DMS53 (cell line): ENCODE results near the gene YES1.
A peak's percentile ranks its signal among the peaks of the same experiment; 100 is the strongest.
"Not testable (repeated sequence)": the region's sequence is repeated elsewhere in the genome, so short reads cannot be mapped to it uniquely, and the experiment has no call there.

ENCODE experiments used
- DNase-seq: peaks from one replicate; lab custom pipeline; 2025; lab: John Stamatoyannopoulos, UW

The YES1 gene

GRCh38 chr18:820591-821165, 8.6 kb upstream of the YES1 start:
- DNase-seq: no peak

- no peak for DNase-seq
These were observed 4.8 kb upstream of the YES1 start for GRCh38 chr18:816869-817268.

- DNase-seq: no peak
These were observed 4.1 kb upstream of the YES1 start for GRCh38 chr18:816088-816653.

GRCh38 chr18:815353-815752, 3.3 kb upstream of the YES1 start:
- no peak for DNase-seq

GRCh38 chr18:814300-815084, 2.5 kb upstream of the YES1 start:
- DNase-seq: no peak

- DNase-seq: no peak
These were observed 1.4 kb upstream of the YES1 start for GRCh38 chr18:813172-814071.

- peak; percentile 97 for DNase-seq
These were observed 532 bp upstream of the YES1 start for GRCh38 chr18:812376-813171.

- DNase-seq: peak; percentile 75
These were observed 705 bp downstream of the YES1 start for GRCh38 chr18:811182-811891.

- DNase-seq: no peak
These were observed 1.9 kb downstream of the YES1 start for GRCh38 chr18:809985-810642.

GRCh38 chr18:809228-809627, 2.8 kb downstream of the YES1 start:
- DNase-seq: not testable (repeated sequence)

GRCh38 chr18:808502-808901, 3.5 kb downstream of the YES1 start:
- DNase-seq: no peak

GRCh38 chr18:808086-808485, 4.0 kb downstream of the YES1 start:
- DNase-seq: no peak

- no peak for DNase-seq
These were observed 6.3 kb downstream of the YES1 start for GRCh38 chr18:805755-806110.

- no peak for DNase-seq
These were observed 6.9 kb downstream of the YES1 start for GRCh38 chr18:805008-805754.

GRCh38 chr18:801137-801536, 10.9 kb downstream of the YES1 start:
- DNase-seq: no peak

GRCh38 chr18:799943-800342, 12.1 kb downstream of the YES1 start:
- no peak for DNase-seq

- not testable (repeated sequence) for DNase-seq
These were observed 16.7 kb downstream of the YES1 start for GRCh38 chr18:795383-795782.

GRCh38 chr18:789397-789796, 22.6 kb downstream of the YES1 start:
- DNase-seq: no peak

GRCh38 chr18:785242-785641, 26.8 kb downstream of the YES1 start:
- no peak for DNase-seq
